HEK293T (cell line): Measurements from ENCODE around the gene ZCCHC7.

Source experiments
- BHLHE40 ChIP-seq: fragments of 450-650 bp; IDR thresholded peaks from 2 replicates; pipeline ENCODE4 v1.6.1; 2016; ENCODE audit warnings: mild to moderate bottlenecking, moderate library complexity, borderline replicate concordance
- SP1 ChIP-seq: fragments of 450-650 bp; IDR thresholded peaks from 2 replicates; pipeline ENCODE4 v1.6.1; 2017
- ZNF384 ChIP-seq: fragments of 450-650 bp; IDR thresholded peaks from 2 replicates; pipeline ENCODE4 v1.6.1; 2016

GRCh38 chr9:37372839-37373238, 252.5 kb downstream of the ZCCHC7 start:
- TF ChIP-seq ZNF384 = no peak
- no peak for TF ChIP-seq SP1
- no peak for TF ChIP-seq BHLHE40
